Tibial nerve (tissue), 4 donors: ENCODE results near the gene CLEC18A. TPM values are rescaled to one million over a fixed set of nuclear protein-coding genes. Genes with fewer than 3 reads are reported as not detected.
"Not testable (repeated sequence)": the region's sequence is repeated elsewhere in the genome, so short reads cannot be mapped to it uniquely, and the experiment has no call there.

ENCODE experiments used
- DNase-seq, 2 donors: peaks; one replicate each; pipeline ENCODE4 v3.0.0-alpha.2; 2019; ENCODE audit warnings: low spot score in 2 of 2
- H3K27ac ChIP-seq, 4 donors: fragments of 200-600 bp; sonication (generic) in 3 of 4; one replicate each; pipeline ENCODE4 v1.5.1; 2017 to 2019; ENCODE audit warnings: mild to moderate bottlenecking in 1 of 4
- H3K27me3 ChIP-seq, 2 donors: fragments of 200-600 bp; sonication (generic) in 1 of 2; one replicate each; pipeline versions ENCODE4 v1.5.1 to v1.6.0; 2017 to 2019
- H3K36me3 ChIP-seq, 3 donors: fragments of 200-600 bp; sonication (generic); one replicate each; pipeline ENCODE4 v1.5.1; 2018 to 2019
- H3K4me1 ChIP-seq, 4 donors: fragments of 200-600 bp; sonication (generic) in 3 of 4; one replicate each; pipeline ENCODE4 v1.5.1; 2017 to 2019
- H3K4me3 ChIP-seq, 4 donors: fragments of 200-600 bp; sonication (generic) in 3 of 4; one replicate each; pipeline ENCODE4 v1.5.1; 2017 to 2019; ENCODE audit warnings: mild to moderate bottlenecking in 1 of 4, moderate library complexity in 1 of 4
- H3K9me3 ChIP-seq, 4 donors: fragments of 200-600 bp; sonication (generic) in 3 of 4; one replicate each; pipeline ENCODE4 v1.5.1; 2017 to 2019
- CTCF ChIP-seq, 5 experiments: fragments of 200-600 bp in 3 of 5; fragments of 450-650 bp in 2 of 5; sonication (generic) in 3 of 5; IDR thresholded peaks; one replicate each; pipeline ENCODE4 v1.5.1; 2016 to 2019; ENCODE audit warnings: antibody characterized with exemption in 5 of 5, mild to moderate bottlenecking in 3 of 5, moderate library complexity in 2 of 5
- EP300 ChIP-seq, 2 donors: sonication (generic); formaldehyde crosslinking; IDR thresholded peaks; one replicate each; pipeline ENCODE4 v1.6.1; 2017; ENCODE audit warnings: antibody characterized with exemption in 2 of 2, mild to moderate bottlenecking in 1 of 2
- POLR2A ChIP-seq, 2 donors: fragments of 450-650 bp; IDR thresholded peaks; one replicate each; pipeline ENCODE4 v1.6.1; 2017; ENCODE audit warnings: antibody characterized with exemption in 2 of 2, mild to moderate bottlenecking in 2 of 2, moderate library complexity in 2 of 2
- WGBS, 2 donors: methylation state at CpG; one replicate each; pipeline ENCODE4 v1.1.5; 2018; 5-methylcytosine and 5-hydroxymethylcytosine counted together
- total RNA-seq, 4 donors: library from RNA; depleted of rRNA; stranded (reverse); fragments of >200 nt; gene quantifications; one replicate each; pipeline ENCODE4 v1.1.0, GENCODE V29; 2016

CLEC18A gene
- total RNA-seq, 4 donors from 2014 or later = 1.2 to 2.4 (median 2.1) TPM; not detected in 1

- Histone ChIP-seq H3K36me3 (peaks cover 11 to 71% (median 28%) of the 10 kb centered on the region in 3 donors), H3K4me1 (peaks cover 0 to 12% (median 6%) of the 10 kb centered on the region in 4 donors)
- 88 to 91% methylated on average over 23 to 25 of the region's 26 CpGs for whole genome bisulfite sequencing, 2 donors
Observed at GRCh38 chr16:69939821-69940585, 11.1 kb upstream of the CLEC18A start.

GRCh38 chr16:69940676-69941075 lies 10.5 kb upstream of the CLEC18A start:
- WGBS, 2 donors = 95 to 97% methylated on average over 13 of the region's 13 CpGs
- peaks cover 9 to 64% (median 27%) of the 10 kb centered on the region in 3 donors for H3K36me3 ChIP-seq
- no peaks in the 10 kb centered on the region for H3K9me3 ChIP-seq
- TF ChIP-seq POLR2A (IDR thresholded peaks at IDR 0.05) (no peak), CTCF (IDR thresholded peaks at IDR 0.05) (no peak), EP300 (IDR thresholded peaks at IDR 0.05) (no peak)
- H3K4me1 ChIP-seq = peaks cover 0 to 12% (median 6%) of the 10 kb centered on the region in 4 donors
- no peaks in the 10 kb centered on the region for H3K27me3 ChIP-seq
- no peak overlapping the region for H3K4me3 ChIP-seq
- peak in 1 of 2 donors; percentile 5 for DNase-seq
- no peak overlapping the region for H3K27ac ChIP-seq

More at GRCh38 chr16:69939821-69940585, 11.1 kb upstream of the CLEC18A start:
- Histone ChIP-seq H3K9me3 (no peaks in the 10 kb centered on the region), H3K27ac (no peak overlapping the region), H3K4me3 (no peak overlapping the region), H3K27me3 (no peaks in the 10 kb centered on the region)
- TF ChIP-seq CTCF (IDR thresholded peaks at IDR 0.05) = no peak
- DNase-seq = peak in 1 of 2 donors; percentile 3

GRCh38 chr16:69941251-69942098 lies 9.7 kb upstream of the CLEC18A start:
- 73 to 79% methylated on average over 21 to 28 of the region's 28 CpGs for WGBS, 2 donors
- TF ChIP-seq POLR2A (IDR thresholded peaks at IDR 0.05) (no peak), EP300 (IDR thresholded peaks at IDR 0.05) (peak in 1 of 2 donors; percentile 16)
- no peaks in the 10 kb centered on the region for H3K9me3 ChIP-seq
- H3K4me1 ChIP-seq = peaks cover 0 to 12% (median 6%) of the 10 kb centered on the region in 4 donors
- peaks cover 9 to 56% (median 19%) of the 10 kb centered on the region in 3 donors for H3K36me3 ChIP-seq
- no peaks in the 10 kb centered on the region for H3K27me3 ChIP-seq
- peak overlapping the region in 3 of 4 donors; percentile 39 to 72 (median 45) for H3K27ac ChIP-seq
- DNase-seq = peak in 1 of 2 donors; percentile 4
- no peak overlapping the region for H3K4me3 ChIP-seq

- peak in 1 of 2 donors; percentile 11 for DNase-seq
- no peaks in the 10 kb centered on the region for H3K27me3 ChIP-seq
- H3K4me1 ChIP-seq = peaks cover 0 to 12% (median 6%) of the 10 kb centered on the region in 4 donors
- no peak for TF ChIP-seq CTCF (IDR thresholded peaks at IDR 0.05)
- TF ChIP-seq POLR2A (IDR thresholded peaks at IDR 0.05) = no peak
- no peak for TF ChIP-seq EP300 (IDR thresholded peaks at IDR 0.05)
- 65 to 77% methylated on average over 11 of the region's 11 CpGs for WGBS, 2 donors
- no peaks in the 10 kb centered on the region for H3K9me3 ChIP-seq
- H3K36me3 ChIP-seq = peaks cover 3 to 50% (median 13%) of the 10 kb centered on the region in 3 donors
- no peak overlapping the region for H3K4me3 ChIP-seq
- peak overlapping the region in 2 of 4 donors; percentile 39 to 72 for H3K27ac ChIP-seq
Observed at GRCh38 chr16:69942099-69942491, 9.0 kb upstream of the CLEC18A start.

GRCh38 chr16:69942627-69943170 lies 8.4 kb upstream of the CLEC18A start:
- peaks cover 0 to 12% (median 6%) of the 10 kb centered on the region in 4 donors for H3K4me1 ChIP-seq
- H3K4me3 ChIP-seq = no peak overlapping the region
- H3K9me3 ChIP-seq = no peaks in the 10 kb centered on the region
- H3K36me3 ChIP-seq = peaks cover 3 to 44% (median 7%) of the 10 kb centered on the region in 3 donors
- TF ChIP-seq POLR2A (IDR thresholded peaks at IDR 0.05) (no peak), CTCF (IDR thresholded peaks at IDR 0.05) (no peak)
- H3K27me3 ChIP-seq = no peaks in the 10 kb centered on the region
- WGBS, 2 donors = 91 to 94% methylated on average over 8 of the region's 8 CpGs
- no peak overlapping the region for H3K27ac ChIP-seq
- DNase-seq = peak in 1 of 2 donors; percentile 3

- Histone ChIP-seq H3K36me3 (peaks cover 3 to 36% (median 5%) of the 10 kb centered on the region in 3 donors), H3K4me1 (peaks cover 0 to 12% (median 6%) of the 10 kb centered on the region in 4 donors)
- 58 to 80% methylated on average over 15 to 16 of the region's 21 CpGs for WGBS, 2 donors
- H3K4me3 ChIP-seq, H3K9me3 ChIP-seq, H3K27ac ChIP-seq, H3K27me3 ChIP-seq: not testable (repeated sequence)
- DNase-seq = peak in 1 of 2 donors; percentile 2
Observed at GRCh38 chr16:69943241-69944036, 7.7 kb upstream of the CLEC18A start.

GRCh38 chr16:69950411-69950810 lies 723 bp upstream of the CLEC18A start:
- not testable (repeated sequence) for H3K27me3 ChIP-seq, H3K36me3 ChIP-seq, DNase-seq, H3K4me3 ChIP-seq, H3K9me3 ChIP-seq, H3K27ac ChIP-seq, H3K4me1 ChIP-seq
- no CpG with 5 or more reads among the region's 17 CpGs for WGBS, 2 donors
